MM.1S (cell line): ENCODE data around the gene MICAL2.
A peak's percentile ranks its signal among the peaks of the same experiment; 100 is the strongest.

ENCODE experiments used
- DNase-seq: peaks from one replicate; pipeline ENCODE4 v3.0.0-alpha.2; 2015
- H2AFZ ChIP-seq: fragments of 300-600 bp; sonication (generic); 2 replicates; pipeline ENCODE4 v1.6.0; 2016; ENCODE audit warnings: antibody characterized with exemption, low read length
- H3F3A ChIP-seq: fragments of 300-600 bp; sonication (generic); 2 replicates; pipeline ENCODE4 v1.6.1; 2016; ENCODE audit warnings: mild to moderate bottlenecking, antibody characterized with exemption, low read length, moderate library complexity, mixed read lengths; ENCODE audit not compliant: insufficient read depth
- H3K27ac ChIP-seq: fragments of 300-600 bp; sonication (generic); 2 replicates; pipeline ENCODE4 v1.5.1; 2016; ENCODE audit warnings: mild to moderate bottlenecking, low read length
- H3K27me3 ChIP-seq: fragments of 300-600 bp; sonication (generic); replicated peaks from 2 replicates; pipeline ENCODE4 v1.6.0; 2016; ENCODE audit warnings: low read length; ENCODE audit not compliant: insufficient read depth
- H3K36me3 ChIP-seq: fragments of 300-600 bp; sonication (generic); replicated peaks from 2 replicates; pipeline ENCODE4 v1.6.1; 2016; ENCODE audit warnings: mild to moderate bottlenecking, low read length, mixed read lengths; ENCODE audit not compliant: insufficient read depth
- H3K4me1 ChIP-seq: fragments of 300-600 bp; sonication (generic); 2 replicates; pipeline ENCODE4 v1.6.1; 2016; ENCODE audit warnings: low read length, mixed read lengths
- H3K4me2 ChIP-seq: fragments of 300-600 bp; sonication (generic); 2 replicates; pipeline ENCODE4 v1.6.0; 2016; ENCODE audit warnings: low read depth, low read length
- H3K4me3 ChIP-seq: fragments of 300-600 bp; sonication (generic); 2 replicates; pipeline ENCODE4 v1.5.1; 2016; ENCODE audit warnings: low read length, mixed read lengths
- H3K79me2 ChIP-seq: fragments of 300-600 bp; sonication (generic); 2 replicates; pipeline ENCODE4 v1.6.1; 2016; ENCODE audit warnings: mixed run types, low read length, mixed read lengths
- H3K9ac ChIP-seq: fragments of 300-600 bp; sonication (generic); 2 replicates; pipeline ENCODE4 v1.6.1; 2016; ENCODE audit warnings: low read length, mixed read lengths
- H3K9me2 ChIP-seq: fragments of 300-600 bp; sonication (generic); replicated peaks from 2 replicates; pipeline ENCODE4 v1.6.1; 2016; ENCODE audit warnings: mild to moderate bottlenecking, low read length, mixed read lengths; ENCODE audit not compliant: insufficient read depth
- H3K9me3 ChIP-seq: fragments of 300-600 bp; sonication (generic); replicated peaks from 2 replicates; pipeline ENCODE4 v1.6.1; 2016; ENCODE audit warnings: mild to moderate bottlenecking, low read length, mixed read lengths; ENCODE audit not compliant: insufficient read depth
- H4K20me1 ChIP-seq: fragments of 300-600 bp; sonication (generic); 2 replicates; pipeline ENCODE4 v1.6.1; 2016; ENCODE audit warnings: mild to moderate bottlenecking, low read length, moderate library complexity, mixed read lengths; ENCODE audit not compliant: insufficient read depth
- CTCF ChIP-seq: fragments of 300-600 bp; sonication (generic); IDR thresholded peaks from 2 replicates; pipeline ENCODE4 v1.5.1; 2016; ENCODE audit warnings: antibody characterized with exemption, low read length, mixed read lengths
- EZH2 ChIP-seq: fragments of 300-600 bp; sonication (generic); optimal IDR thresholded peaks from 2 replicates; pipeline ENCODE3; 2017; ENCODE audit warnings: low read depth, mild to moderate bottlenecking, antibody characterized with exemption, low read length, mixed read lengths
- EZH2phosphoT487 ChIP-seq: fragments of 300-600 bp; sonication (generic); IDR thresholded peaks from 2 replicates; pipeline ENCODE4 v1.6.1; 2018; ENCODE audit warnings: antibody characterized with exemption, low read length

Gene MICAL2

GRCh38 chr11:12225046-12225739 lies 114.8 kb downstream of the MICAL2 start:
- Histone ChIP-seq H4K20me1 (no peaks in the 10 kb centered on the region), H3K27me3 (no peaks in the 10 kb centered on the region), H3K9me2 (no peaks in the 10 kb centered on the region), H3F3A (no peaks in the 10 kb centered on the region), H3K4me1 (peaks cover 19% of the 10 kb centered on the region), H3K79me2 (no peaks in the 10 kb centered on the region), H3K9me3 (no peaks in the 10 kb centered on the region), H3K27ac (peak overlapping the region; percentile 82; the same call in 1 of the 2 replicates), H2AFZ (peak overlapping the region; percentile 6), H3K36me3 (no peaks in the 10 kb centered on the region), H3K4me3 (no peak overlapping the region), H3K9ac (no peak overlapping the region), H3K4me2 (peak overlapping the region; percentile 68; the same call in 1 of the 2 replicates)
- no peak for DNase-seq
- TF ChIP-seq EZH2 (no peak), CTCF (no peak), EZH2phosphoT487 (no peak)

- Histone ChIP-seq H3K4me1 (peaks cover 19% of the 10 kb centered on the region), H3K4me3 (no peak overlapping the region), H3K36me3 (no peaks in the 10 kb centered on the region)
These were observed 115.7 kb downstream of the MICAL2 start for GRCh38 chr11:12226093-12226492.

DNA sequence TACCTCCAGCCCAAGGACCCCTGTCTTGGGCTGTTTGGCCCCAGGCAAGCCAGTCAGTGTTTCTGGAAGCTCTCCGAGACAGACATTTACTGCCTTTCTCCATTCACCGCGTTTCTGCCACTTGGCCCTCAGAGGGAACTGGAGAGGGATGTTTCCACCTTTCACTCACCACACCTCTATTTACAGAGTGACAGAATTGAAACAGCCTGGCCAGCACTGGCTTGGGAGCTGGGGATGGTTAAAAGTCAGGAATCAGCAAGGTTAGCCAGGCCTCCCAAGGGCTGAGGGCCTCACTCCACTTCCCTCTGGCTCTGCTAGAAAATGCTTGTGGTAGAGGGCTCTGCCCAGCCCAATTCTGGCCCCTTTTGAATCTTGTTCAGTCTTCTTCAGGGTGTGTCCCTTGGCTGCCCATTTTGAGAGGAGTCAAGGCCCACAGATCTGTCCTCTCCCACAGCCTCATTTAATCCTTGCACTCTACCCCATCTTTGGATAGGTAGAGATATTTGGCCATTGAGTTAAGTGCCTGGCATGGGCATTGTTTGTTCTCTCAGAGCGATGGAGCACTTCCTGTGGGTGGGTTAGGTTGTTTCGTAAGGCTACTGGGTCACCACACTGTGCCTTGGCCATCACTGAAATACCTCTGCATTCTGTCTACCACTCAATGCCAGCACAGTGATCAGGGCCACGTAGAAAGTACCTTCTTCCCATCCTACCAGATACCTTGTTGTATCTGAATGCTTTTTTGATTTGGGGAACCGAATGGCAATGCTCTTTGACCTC lies 119.2 kb downstream of the MICAL2 start:
- H3K27me3 ChIP-seq = no peaks in the 10 kb centered on the region
- H3K36me3 ChIP-seq = no peaks in the 10 kb centered on the region
- no peak for DNase-seq
- H2AFZ ChIP-seq = no peak overlapping the region
- H3K79me2 ChIP-seq = no peaks in the 10 kb centered on the region
- TF ChIP-seq CTCF (no peak), EZH2phosphoT487 (no peak), EZH2 (no peak)
- H3K4me2 ChIP-seq = no peak overlapping the region
- no peaks in the 10 kb centered on the region for H4K20me1 ChIP-seq
- no peaks in the 10 kb centered on the region for H3K9me3 ChIP-seq
- no peak overlapping the region for H3K4me3 ChIP-seq
- no peaks in the 10 kb centered on the region for H3K9me2 ChIP-seq
- H3K4me1 ChIP-seq = peaks cover 6% of the 10 kb centered on the region
- no peaks in the 10 kb centered on the region for H3F3A ChIP-seq
- H3K27ac ChIP-seq = no peak overlapping the region
- H3K9ac ChIP-seq = no peak overlapping the region

More at GRCh38 chr11:12226093-12226492, 115.7 kb downstream of the MICAL2 start:
- Histone ChIP-seq H3K9me3 (no peaks in the 10 kb centered on the region), H4K20me1 (no peaks in the 10 kb centered on the region), H3K4me2 (no peak overlapping the region), H3K27ac (no peak overlapping the region), H3K27me3 (no peaks in the 10 kb centered on the region), H2AFZ (no peak overlapping the region), H3K9ac (no peak overlapping the region), H3F3A (no peaks in the 10 kb centered on the region), H3K79me2 (no peaks in the 10 kb centered on the region), H3K9me2 (no peaks in the 10 kb centered on the region)
- no peak for DNase-seq
- TF ChIP-seq EZH2phosphoT487 = no peak
- no peak for TF ChIP-seq EZH2
- TF ChIP-seq CTCF = no peak
